GM12878 (cell line): ENCODE measurements around the gene MYH7B. TPM values are rescaled to one million over a fixed set of nuclear protein-coding genes. Genes with fewer than 3 reads are reported as not detected.

ENCODE experiments used
- ATAC-seq: fragments of 200-7000 bp; cut with Tn5 transposase; 3 replicates; pipeline ENCODE4 v1.9.1; 2020; ENCODE audit warnings: mild to moderate bottlenecking, moderate library complexity
- BruUV-seq: library from RNA; stranded (reverse); fragments of 400-500 nt; replicated peaks from 2 replicates; lab custom pipeline; 2021; lab: Mats Ljungman, UMichigan
- CTCF ChIA-PET: fragments of 300-600 bp; sonication (Branson Sonifier 250); formaldehyde crosslinking; extraction: SDS; loops from one replicate; lab custom pipeline; 2021; ENCODE audit warnings: inconsistent platforms; lab: Yijun Ruan, JAX
- POLR2A ChIA-PET: fragments of 350-600 bp; formaldehyde crosslinking; extraction: SDS; loops from one replicate; lab custom pipeline; 2021; ENCODE audit warnings: inconsistent platforms; lab: Charles Lee
- RAD21 ChIA-PET: fragments of 300-600 bp; sonication (Branson Sonifier 250); formaldehyde crosslinking; loops from one replicate; lab custom pipeline; 2023; ENCODE audit warnings: antibody characterized with exemption; ENCODE audit not compliant: unreplicated experiment; lab: Charles Lee
- SMC1A ChIA-PET: fragments of 300-600 bp; sonication (Branson Sonifier 250); formaldehyde crosslinking; loops from one replicate; lab custom pipeline; 2023; ENCODE audit not compliant: unreplicated experiment, uncharacterized antibody; lab: Charles Lee
- DNase-seq: peaks from one replicate; pipeline ENCODE4 v3.0.0-alpha.2; 2011; ENCODE audit warnings: low read depth, low spot score
- FAIRE-seq: peaks from 3 replicates; lab custom pipeline; 2011; peaks lifted over from hg19 to GRCh38; lab: Jason Lieb, UNC
- H2AFZ ChIP-seq: 2 replicates; pipeline ENCODE4 v1.6.0; 2011; ENCODE audit warnings: low read depth, low read length, control low read depth; ENCODE audit not compliant: control insufficient read depth
- H3K27ac ChIP-seq: 2 replicates; pipeline ENCODE4 v1.5.1; 2011; ENCODE audit warnings: control low read depth; ENCODE audit not compliant: control insufficient read depth, insufficient read depth
- H3K27me3 ChIP-seq, 2 experiments: replicated peaks in 1 of 2; 2 replicates each; pipeline versions ENCODE4 v1.6.0 to v1.6.1; 2011; ENCODE audit warnings: low read length in 1 of 2; ENCODE audit not compliant: control insufficient read depth in 2 of 2, insufficient read depth in 2 of 2
- H3K36me3 ChIP-seq, 2 experiments: 2 replicates each; pipeline ENCODE4 v1.5.1; 2011; ENCODE audit warnings: low read length in 1 of 2; ENCODE audit not compliant: control insufficient read depth in 2 of 2, insufficient read depth in 2 of 2
- H3K4me1 ChIP-seq: 2 replicates; pipeline ENCODE4 v1.6.1; 2011; ENCODE audit warnings: mild to moderate bottlenecking, low read length, moderate library complexity, mixed read lengths; ENCODE audit not compliant: control insufficient read depth, insufficient read depth
- H3K4me2 ChIP-seq: 2 replicates; pipeline ENCODE4 v1.6.0; 2011; ENCODE audit warnings: control low read depth; ENCODE audit not compliant: control insufficient read depth, insufficient read depth
- H3K4me3 ChIP-seq: fragments of 200-600 bp; sonication (generic); 2 replicates; pipeline ENCODE4 v1.5.1; 2016
- H3K79me2 ChIP-seq: 2 replicates; pipeline ENCODE4 v1.6.0; 2011; ENCODE audit warnings: low read length; ENCODE audit not compliant: control insufficient read depth, insufficient read depth
- H3K9ac ChIP-seq: 2 replicates; pipeline ENCODE4 v1.8.0; 2011; ENCODE audit warnings: low read length, control low read depth, mixed read lengths; ENCODE audit not compliant: control insufficient read depth, insufficient read depth
- H3K9me3 ChIP-seq: replicated peaks from 3 replicates; pipeline ENCODE4 v1.5.1; 2011; ENCODE audit warnings: mild to moderate bottlenecking, low read length; ENCODE audit not compliant: control insufficient read depth, insufficient read depth
- H4K20me1 ChIP-seq: 2 replicates; pipeline ENCODE4 v1.6.0; 2011; ENCODE audit not compliant: control insufficient read depth, insufficient read depth
- BCLAF1 ChIP-seq: fragments of 450-650 bp; IDR thresholded peaks from 2 replicates; pipeline ENCODE4 v1.6.1; 2017; ENCODE audit warnings: antibody characterized with exemption, mild to moderate bottlenecking, moderate library complexity
- BMI1 ChIP-seq: fragments of 450-650 bp; IDR thresholded peaks from 2 replicates; pipeline ENCODE4 v1.6.1; 2016; ENCODE audit warnings: mild to moderate bottlenecking, moderate library complexity, borderline replicate concordance
- CBFB ChIP-seq: IDR thresholded peaks from 2 replicates; pipeline ENCODE4 v1.6.1; 2016; ENCODE audit warnings: antibody characterized with exemption, low read depth
- CBX3 ChIP-seq: fragments of 200-600 bp; sonication (generic); IDR thresholded peaks from 2 replicates; pipeline ENCODE4 v1.6.1; 2016; ENCODE audit warnings: low read depth, borderline replicate concordance
- CREB1 ChIP-seq: IDR thresholded peaks from 2 replicates; pipeline ENCODE4 v1.6.1; 2012; ENCODE audit warnings: low read depth, mild to moderate bottlenecking, inconsistent platforms
- E4F1 ChIP-seq: fragments of 450-650 bp; IDR thresholded peaks from 2 replicates; pipeline ENCODE4 v1.6.1; 2018; ENCODE audit warnings: borderline replicate concordance, mild to moderate bottlenecking; ENCODE audit not compliant: partially characterized antibody
- ELK1 ChIP-seq: IDR thresholded peaks from 2 replicates; pipeline ENCODE4 v1.6.1; 2012; ENCODE audit warnings: low read depth, low read length, improper control_type of control experiment
- KDM1A ChIP-seq: fragments of 200-600 bp; sonication (generic); IDR thresholded peaks from 2 replicates; pipeline ENCODE4 v1.6.1; 2016; ENCODE audit warnings: borderline replicate concordance
- NR2F1 ChIP-seq: fragments of 450-650 bp; conservative IDR thresholded peaks from 2 replicates; pipeline ENCODE4 v1.6.1; 2017; ENCODE audit warnings: mild to moderate bottlenecking
- POLR2AphosphoS2 ChIP-seq: IDR thresholded peaks from 2 replicates; pipeline ENCODE4 v1.6.1; 2011; ENCODE audit warnings: low read depth, mild to moderate bottlenecking, low read length, improper control_type of control experiment, moderate library complexity
- SMAD5 ChIP-seq: IDR thresholded peaks from 2 replicates; pipeline ENCODE4 v1.6.1; 2016; ENCODE audit warnings: antibody characterized with exemption, low read depth
- SP1 ChIP-seq: IDR thresholded peaks from one replicate; pipeline ENCODE4 v1.6.1; 2011; ENCODE audit warnings: low read depth, low read length
- SREBF1 ChIP-seq: IDR thresholded peaks from 2 replicates; pipeline ENCODE4 v1.6.1; 2012; ENCODE audit warnings: mild to moderate bottlenecking, low read length
- SRF ChIP-seq, 2 experiments: IDR thresholded peaks; 2 replicates each; pipeline ENCODE4 v1.6.1; 2011; ENCODE audit warnings: low read depth in 2 of 2, low read length in 2 of 2, mild to moderate bottlenecking in 1 of 2, moderate library complexity in 1 of 2
- SUPT20H ChIP-seq: IDR thresholded peaks from 2 replicates; pipeline ENCODE4 v1.6.1; 2011; ENCODE audit warnings: low read depth, mild to moderate bottlenecking, low read length, moderate library complexity, borderline replicate concordance; ENCODE audit not compliant: control insufficient read depth
- ZNF384 ChIP-seq: IDR thresholded peaks from 2 replicates; pipeline ENCODE4 v1.6.1; 2012; ENCODE audit warnings: low read depth, mild to moderate bottlenecking, low read length, improper control_type of control experiment, borderline replicate concordance
- ZNF622 ChIP-seq: fragments of 450-650 bp; IDR thresholded peaks from 2 replicates; pipeline ENCODE4 v1.6.1; 2017; ENCODE audit warnings: mild to moderate bottlenecking, inconsistent platforms
- WGBS: methylation state at CpG from one replicate; pipeline ENCODE4 v1.1.6; 2016; ENCODE audit warnings: low lambda C conversion rate; ENCODE audit not compliant: insufficient replicate concordance, insufficient coverage; ENCODE audit errors: missing lambda C conversion rate; 5-methylcytosine and 5-hydroxymethylcytosine counted together
- in situ Hi-C: fragments of 300-500 bp; cut with MboI; formaldehyde crosslinking; loops from 9 replicates; pipeline ENCODE4 v1.14.3; 2018; ENCODE audit warnings: mixed read lengths
- intact Hi-C: fragments of 100-400 bp; cut with micrococcal nuclease; formaldehyde crosslinking; loops from one replicate; pipeline ENCODE4 v1.14.2; 2022; ENCODE audit not compliant: unreplicated experiment
- polyA plus RNA-seq, 11 experiments: library from polyadenylated mRNA; depleted of rRNA in 4 of 11; unstranded in 6 of 11; stranded (reverse) in 5 of 11; fragments of >200 nt; fragmentation: Nextera tagmentation in 4 of 11; fragmentation: Illumina TruSeq in 1 of 11; extraction: Ambion mirVana in 4 of 11; extraction: Trizol in 1 of 11; gene quantifications; 1 replicate in 1 of 11; 2 replicates in 10 of 11; pipeline versions ENCODE4 v1.2.1 to v1.2.3, GENCODE V29; 2011 to 2016; ENCODE audit warnings: inconsistent platforms in 2 of 11, missing spikeins in 2 of 11, low read depth in 1 of 11
- total RNA-seq, 4 experiments: library from RNA; depleted of rRNA in 3 of 4; stranded (reverse); fragments of >200 nt in 3 of 4; fragmentation: Illumina TruSeq in 1 of 4; extraction: Trizol in 1 of 4; gene quantifications; 2 replicates each; pipeline versions ENCODE4 v1.2.1 to v1.2.3, GENCODE V29; 2013 to 2021

Gene MYH7B
- total and polyA plus RNA-seq, 10 of the 15 experiments (the other 5 are each of a cell fraction or from before 2014, with no cell fraction given), result 0.01 to 0.40 (median 0.20) TPM; not detected in 3

GRCh38 chr20:34968042-34968775 lies 12.5 kb downstream of the MYH7B start (continued):
- no peak for TF ChIP-seq SREBF1
- no peak for TF ChIP-seq SMAD5

- no TSS peak for BruUV-seq
- in situ Hi-C loops, result no loop called here
- ChIA-PET SMC1A (no interaction called here), POLR2A (no interaction called here), CTCF (no interaction called here), RAD21 (no interaction called here)
- intact Hi-C loops, result no loop called here
- Histone ChIP-seq H3K4me3 (no peak overlapping the region), H3K36me3 (no peaks in the 10 kb centered on the region), H3K9ac (no peak overlapping the region), H3K4me1 (no peaks in the 10 kb centered on the region), H2AFZ (no peak overlapping the region), H4K20me1 (no peaks in the 10 kb centered on the region), H3K27me3 (no peaks in the 10 kb centered on the region), H3K4me2 (no peak overlapping the region), H3K79me2 (no peaks in the 10 kb centered on the region), H3K9me3 (no peaks in the 10 kb centered on the region), H3K27ac (no peak overlapping the region)
- WGBS, result 59% methylated on average over 7 of the region's 7 CpGs
- DNase-seq (no peak), FAIRE-seq (no peak), ATAC-seq (no peak)
- TF ChIP-seq BCLAF1 (no peak), CBX3 (no peak), ELK1 (no peak), SP1 (no peak), KDM1A (no peak), BMI1 (no peak), SRF (IDR thresholded peaks at IDR 0.05; ENCODE audit: low read depth in 2 of 2, low read length in 2 of 2) (no peak), SUPT20H (no peak), NR2F1 (no peak), CBFB (no peak), ZNF384 (no peak), E4F1 (no peak), CREB1 (no peak), ZNF622 (no peak), POLR2AphosphoS2 (no peak)
Observed at GRCh38 chr20:34970193-34970840, 14.6 kb downstream of the MYH7B start.
